ENCODE data around the gene STIMATE.

Gene STIMATE

DNA sequence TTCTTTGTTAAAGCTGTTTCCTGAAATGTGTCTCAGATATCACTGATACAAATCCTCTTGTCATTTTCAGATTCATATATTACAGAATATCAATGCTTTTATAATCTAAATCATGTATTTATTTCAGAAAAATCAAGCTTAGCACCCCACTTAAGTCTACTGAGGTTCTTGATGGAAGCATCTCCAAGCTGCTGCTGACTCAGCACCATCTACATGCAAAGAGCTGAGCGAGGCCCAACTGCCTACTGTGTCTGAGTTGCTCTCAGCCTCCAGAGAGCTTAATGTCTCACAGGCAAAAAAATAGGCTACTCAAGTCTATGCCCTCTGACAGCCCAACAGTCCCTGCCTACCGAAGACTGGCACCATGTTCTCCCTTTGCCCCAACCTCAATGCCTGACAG lies 29.2 kb upstream of the STIMATE start:
- DNase-seq (ENCODE audit: low spot score): no peak
- TF ChIP-seq, protein P1, sequence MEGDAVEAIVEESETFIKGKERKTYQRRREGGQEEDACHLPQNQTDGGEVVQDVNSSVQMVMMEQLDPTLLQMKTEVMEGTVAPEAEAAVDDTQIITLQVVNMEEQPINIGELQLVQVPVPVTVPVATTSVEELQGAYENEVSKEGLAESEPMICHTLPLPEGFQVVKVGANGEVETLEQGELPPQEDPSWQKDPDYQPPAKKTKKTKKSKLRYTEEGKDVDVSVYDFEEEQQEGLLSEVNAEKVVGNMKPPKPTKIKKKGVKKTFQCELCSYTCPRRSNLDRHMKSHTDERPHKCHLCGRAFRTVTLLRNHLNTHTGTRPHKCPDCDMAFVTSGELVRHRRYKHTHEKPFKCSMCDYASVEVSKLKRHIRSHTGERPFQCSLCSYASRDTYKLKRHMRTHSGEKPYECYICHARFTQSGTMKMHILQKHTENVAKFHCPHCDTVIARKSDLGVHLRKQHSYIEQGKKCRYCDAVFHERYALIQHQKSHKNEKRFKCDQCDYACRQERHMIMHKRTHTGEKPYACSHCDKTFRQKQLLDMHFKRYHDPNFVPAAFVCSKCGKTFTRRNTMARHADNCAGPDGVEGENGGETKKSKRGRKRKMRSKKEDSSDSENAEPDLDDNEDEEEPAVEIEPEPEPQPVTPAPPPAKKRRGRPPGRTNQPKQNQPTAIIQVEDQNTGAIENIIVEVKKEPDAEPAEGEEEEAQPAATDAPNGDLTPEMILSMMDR (IDR thresholded peaks at IDR 0.05; ENCODE audit: extremely low read depth, missing control alignments): no peak

DNA sequence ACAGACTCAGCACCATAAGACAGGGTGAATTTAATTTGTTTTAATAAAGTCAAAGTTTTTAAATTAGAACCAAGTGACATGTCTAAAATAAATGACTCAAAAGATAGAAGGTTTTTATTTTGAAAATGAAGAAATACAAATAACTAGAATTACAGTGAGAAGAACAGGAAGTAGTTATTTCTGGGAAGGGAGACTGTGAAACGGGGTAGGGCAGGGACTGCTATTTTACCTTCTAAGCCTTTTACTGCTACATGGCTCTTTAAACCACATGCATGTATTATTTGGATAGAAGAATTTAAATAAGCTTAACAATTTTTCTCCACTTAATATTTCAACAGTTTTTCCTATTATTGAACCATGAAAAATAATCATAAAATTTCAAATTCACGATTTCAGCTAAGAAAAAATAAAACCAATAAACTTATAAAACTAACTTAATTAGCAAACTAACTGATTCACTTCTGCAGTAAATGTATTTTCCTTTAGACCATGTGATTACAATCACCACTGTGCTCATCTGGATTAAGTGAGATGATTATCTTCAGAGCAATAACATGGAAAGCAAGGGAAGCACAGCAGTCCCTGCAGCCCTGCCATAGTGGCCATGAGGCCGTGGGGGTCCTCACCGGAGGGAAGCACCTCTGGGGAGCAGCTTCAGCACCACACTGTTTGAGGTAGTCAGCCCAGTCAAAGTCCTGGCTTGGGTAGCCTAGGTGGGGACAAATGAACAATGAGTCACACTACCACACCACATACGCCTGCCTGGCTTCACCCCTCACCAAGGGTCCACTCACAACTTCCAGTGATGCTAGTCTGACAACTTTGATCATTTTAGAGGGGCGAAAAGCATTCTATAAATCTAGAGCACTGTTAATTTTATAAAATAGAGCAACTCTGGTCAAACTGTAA lies 28.3 kb upstream of the STIMATE start:
- no peak for DNase-seq (ENCODE audit: low spot score)
- TF ChIP-seq, protein P1 (IDR thresholded peaks at IDR 0.05; ENCODE audit: extremely low read depth, missing control alignments): no peak

DNA sequence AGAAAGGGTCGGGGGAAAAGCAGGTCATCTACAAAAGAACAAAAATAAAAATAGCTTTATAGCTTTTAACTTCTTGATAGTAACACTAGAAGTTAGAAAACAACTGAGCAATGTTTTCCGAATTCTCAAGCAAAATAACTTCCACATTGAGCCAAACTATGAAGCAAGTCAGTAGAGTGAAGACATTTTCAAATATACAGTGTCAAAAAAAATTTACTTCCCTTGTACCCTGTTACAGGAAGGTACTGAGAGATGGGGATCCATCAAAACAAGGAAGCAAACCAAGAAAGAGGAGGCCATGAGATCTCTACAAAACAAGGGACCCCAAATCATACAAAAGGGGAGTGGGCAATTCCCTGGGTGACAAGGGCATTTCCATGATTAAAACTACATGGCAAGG lies 26.6 kb upstream of the STIMATE start:
- no peak for DNase-seq (ENCODE audit: low spot score)
- TF ChIP-seq, protein P1 (IDR thresholded peaks at IDR 0.05; ENCODE audit: extremely low read depth, missing control alignments): no peak

DNA sequence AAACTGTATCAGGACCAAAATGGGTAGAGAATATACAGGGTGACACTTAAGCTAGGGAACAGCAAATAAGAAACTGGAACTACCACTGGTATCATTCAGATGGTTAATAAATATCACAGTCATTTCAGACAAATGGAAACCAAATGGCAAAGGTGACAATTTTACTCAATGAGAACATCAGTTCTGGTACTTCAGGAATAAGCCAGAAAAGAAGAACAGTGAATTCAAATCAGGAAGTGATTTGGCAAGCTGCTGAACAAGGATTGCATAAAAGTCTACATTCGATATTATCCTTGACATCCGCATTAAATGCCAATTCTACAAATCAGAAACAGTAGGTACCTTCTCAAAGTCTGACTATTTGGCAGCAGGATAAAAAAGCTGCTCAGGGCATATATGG lies 23.5 kb upstream of the STIMATE start:
- TF ChIP-seq, protein P1 (IDR thresholded peaks at IDR 0.05; ENCODE audit: extremely low read depth, missing control alignments): no peak
- no peak for DNase-seq (ENCODE audit: low spot score)

DNA sequence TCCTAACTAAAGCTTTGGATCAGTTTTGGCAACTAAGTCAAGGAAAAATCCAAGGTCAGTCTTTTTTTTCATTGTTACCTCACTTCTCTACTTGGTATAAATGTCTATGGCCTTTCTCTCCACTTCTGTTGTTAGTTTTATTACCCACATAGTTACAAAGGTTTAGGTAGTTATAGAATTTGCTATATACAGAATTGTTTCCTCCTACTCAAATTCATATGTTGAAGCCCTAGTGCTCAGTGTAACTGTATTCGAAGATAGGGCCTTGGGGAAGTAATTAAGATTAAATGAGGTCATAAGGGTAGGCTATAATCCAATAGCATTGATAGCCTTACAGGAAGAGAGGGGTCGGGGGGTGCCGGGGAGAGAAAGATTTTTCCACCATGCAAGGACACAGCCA lies 19.7 kb upstream of the STIMATE start:
- TF ChIP-seq, protein P1 (IDR thresholded peaks at IDR 0.05; ENCODE audit: extremely low read depth, missing control alignments): no peak

DNA sequence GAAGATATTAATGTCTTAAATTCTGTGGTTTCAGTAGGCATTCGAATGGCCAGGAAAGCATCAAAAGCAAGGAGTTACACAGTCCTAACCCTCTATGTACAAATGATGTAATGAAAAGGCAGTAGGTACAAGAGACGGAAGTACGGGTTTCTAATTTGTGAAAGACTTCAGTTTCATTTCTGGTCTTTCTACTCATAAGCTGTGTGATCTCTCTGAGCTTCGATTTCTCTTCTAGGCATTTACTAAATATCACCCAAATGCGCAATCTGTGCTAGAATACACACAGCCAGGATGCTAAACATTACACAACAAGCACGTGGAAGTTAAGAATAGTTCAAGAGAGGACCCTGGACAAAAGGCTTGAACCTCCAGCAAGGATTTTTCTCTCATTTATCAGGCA lies 17.9 kb upstream of the STIMATE start:
- TF ChIP-seq, protein P1 (IDR thresholded peaks at IDR 0.05; ENCODE audit: extremely low read depth, missing control alignments): no peak
- no peak for DNase-seq (ENCODE audit: low spot score)

More for the DNA sequence above, 19.7 kb upstream of the STIMATE start:
- DNase-seq (ENCODE audit: low spot score): no peak

DNA sequence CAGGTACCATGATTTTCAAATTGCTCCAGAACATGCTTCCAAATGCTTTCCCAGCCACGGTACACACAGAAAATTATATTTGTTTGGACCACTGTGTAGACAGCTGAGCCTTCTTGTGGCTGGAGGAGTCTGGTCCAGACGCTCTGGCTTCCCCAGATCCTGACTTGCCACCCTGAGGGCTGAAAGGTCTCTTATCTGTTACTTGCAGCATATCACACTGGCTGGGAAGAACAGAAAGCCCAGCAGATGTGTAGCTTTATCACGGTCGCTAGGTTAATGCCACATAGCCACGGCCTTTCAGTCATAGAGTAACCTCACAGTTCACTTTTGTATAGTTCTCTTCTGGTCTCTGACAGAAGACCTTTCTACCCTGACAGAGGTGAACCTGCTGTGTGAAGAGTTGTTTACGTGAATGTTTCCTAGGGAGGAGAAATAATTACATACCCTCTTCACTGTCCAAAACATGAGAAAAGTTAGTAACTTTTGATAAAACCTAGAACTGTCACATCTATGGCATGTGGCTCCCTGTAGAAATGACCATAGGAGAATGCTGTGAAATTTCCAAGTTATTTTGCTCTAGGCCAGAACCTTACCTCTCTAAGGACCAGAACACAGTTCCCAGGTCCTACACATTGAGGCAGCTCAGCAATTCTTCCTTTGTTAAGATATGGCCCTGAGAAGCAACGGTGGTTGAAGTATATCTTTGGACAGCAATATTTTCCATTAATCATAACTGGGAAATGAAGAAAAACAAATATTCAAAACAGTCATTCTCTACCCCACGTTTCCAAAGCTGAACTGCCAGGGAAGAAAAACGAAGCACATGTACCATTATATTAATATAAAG lies 15.8 kb upstream of the STIMATE start:
- TF ChIP-seq, protein P1 (IDR thresholded peaks at IDR 0.05; ENCODE audit: extremely low read depth, missing control alignments): no peak
- DNase-seq (ENCODE audit: low spot score): no peak

Measured in GM20000 (cell line).